DMS79 treated with DMSO at 0.1 percent for 48 hours (cell line): ENCODE results near the gene ZDHHC14.

Experiments used
- DNase-seq: peaks from one replicate; lab custom pipeline; 2025; lab: John Stamatoyannopoulos, UW

ZDHHC14 gene

GRCh38 chr6:157533048-157533871, 152.3 kb downstream of the ZDHHC14 start:
- DNase-seq = no peak

- DNase-seq = no peak
These were observed 153.3 kb downstream of the ZDHHC14 start for GRCh38 chr6:157534134-157534871.

DNA sequence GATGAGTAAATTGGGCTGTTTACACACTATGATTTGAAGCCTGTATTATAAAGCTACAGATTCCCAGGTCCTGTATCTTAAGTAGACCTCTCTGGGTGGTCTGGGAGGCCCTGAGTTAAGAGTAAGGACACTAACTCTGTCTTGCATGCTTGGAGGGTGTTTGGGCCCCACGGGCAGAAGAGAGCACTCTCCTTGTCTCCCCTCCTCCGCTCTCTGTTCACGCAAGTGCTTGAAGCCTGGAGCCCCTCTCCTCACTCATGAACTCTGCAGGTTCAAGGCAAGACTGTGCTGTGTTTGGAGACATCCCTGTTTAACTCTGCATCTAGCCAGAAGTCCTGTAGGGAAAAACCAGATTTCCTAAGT, 154.0 kb downstream of the ZDHHC14 start:
- DNase-seq = no peak

- no peak for DNase-seq
These were observed 154.6 kb downstream of the ZDHHC14 start for GRCh38 chr6:157535340-157536222.

DNA sequence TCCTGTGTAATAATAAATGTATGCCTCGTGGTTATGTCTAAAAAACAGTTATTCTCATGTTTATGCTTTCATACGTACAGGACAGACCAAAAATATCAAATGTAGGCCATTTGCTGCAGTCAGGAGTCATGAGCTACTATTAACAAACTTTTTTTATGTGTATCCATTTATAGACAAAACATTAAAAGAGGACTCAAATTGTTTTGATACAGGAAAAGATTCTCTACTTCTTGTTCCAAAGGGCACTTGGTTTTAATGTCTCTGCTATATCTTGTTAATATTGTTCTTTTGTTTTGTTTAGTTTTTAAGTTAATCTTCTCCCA, 155.2 kb downstream of the ZDHHC14 start:
- no peak for DNase-seq

DNA sequence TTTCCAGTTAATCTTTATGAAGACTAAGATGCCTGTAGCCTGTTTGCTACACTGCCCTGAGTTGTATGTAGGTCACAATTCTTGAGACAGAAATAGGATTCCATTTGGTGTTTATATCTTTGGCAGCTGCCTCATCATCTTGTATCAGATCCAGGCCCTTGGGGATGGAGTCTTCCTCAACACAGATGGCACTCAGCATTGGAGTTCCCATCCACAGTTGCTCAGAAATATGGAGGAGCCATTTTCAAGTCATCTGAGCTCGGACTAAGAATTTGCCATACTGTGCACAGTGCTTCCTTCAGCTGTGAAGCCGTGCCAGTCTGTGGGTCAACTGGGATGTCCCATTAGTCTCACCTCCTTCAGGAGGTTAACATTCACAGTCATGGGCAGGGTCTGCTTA, 156.6 kb downstream of the ZDHHC14 start:
- no peak for DNase-seq

DNA sequence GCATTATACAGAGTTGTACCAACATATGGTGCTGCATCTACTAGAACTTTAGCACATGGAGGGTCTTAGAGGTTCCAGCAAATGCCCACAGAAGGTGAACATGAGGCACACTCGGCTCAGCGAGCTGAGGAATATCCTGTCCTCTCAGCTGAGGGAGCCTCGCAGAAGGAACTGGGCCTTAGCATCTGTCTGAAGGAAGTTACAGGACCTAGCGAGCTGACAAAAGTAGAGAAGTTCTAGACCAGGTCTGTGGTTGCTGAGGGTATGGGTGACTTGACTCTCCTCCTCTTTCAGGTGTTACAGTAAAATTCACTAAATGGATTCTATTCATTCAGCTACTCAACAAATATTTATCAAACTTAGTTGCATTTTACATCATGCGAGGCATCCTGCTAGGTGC, 157.2 kb downstream of the ZDHHC14 start:
- DNase-seq = no peak

GRCh38 chr6:157538698-157539097, 157.7 kb downstream of the ZDHHC14 start:
- no peak for DNase-seq

DNA sequence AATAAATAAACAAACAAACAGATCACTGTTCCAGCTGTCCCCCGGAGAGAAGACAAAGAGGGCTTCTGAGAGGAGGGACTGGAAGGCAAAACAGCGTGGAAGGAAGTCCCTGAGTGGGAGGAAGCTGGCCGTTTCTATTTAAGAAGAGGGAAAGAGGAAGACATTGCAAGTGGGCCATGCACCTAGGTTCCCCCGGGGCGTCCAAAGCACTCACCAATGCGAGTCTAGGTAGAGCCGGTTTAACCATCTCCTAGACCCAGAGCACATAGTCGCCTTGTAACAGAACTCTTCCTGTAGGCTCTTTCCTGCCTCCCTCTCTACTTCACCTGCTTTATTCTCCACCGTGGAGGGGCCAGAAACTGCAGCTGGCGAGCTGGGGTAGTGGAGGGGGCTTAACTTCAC, 158.4 kb downstream of the ZDHHC14 start:
- DNase-seq = no peak

- no peak for DNase-seq
These were observed 159.1 kb downstream of the ZDHHC14 start for GRCh38 chr6:157539900-157540752.

GRCh38 chr6:157541618-157542413, 160.8 kb downstream of the ZDHHC14 start:
- no peak for DNase-seq

DNA sequence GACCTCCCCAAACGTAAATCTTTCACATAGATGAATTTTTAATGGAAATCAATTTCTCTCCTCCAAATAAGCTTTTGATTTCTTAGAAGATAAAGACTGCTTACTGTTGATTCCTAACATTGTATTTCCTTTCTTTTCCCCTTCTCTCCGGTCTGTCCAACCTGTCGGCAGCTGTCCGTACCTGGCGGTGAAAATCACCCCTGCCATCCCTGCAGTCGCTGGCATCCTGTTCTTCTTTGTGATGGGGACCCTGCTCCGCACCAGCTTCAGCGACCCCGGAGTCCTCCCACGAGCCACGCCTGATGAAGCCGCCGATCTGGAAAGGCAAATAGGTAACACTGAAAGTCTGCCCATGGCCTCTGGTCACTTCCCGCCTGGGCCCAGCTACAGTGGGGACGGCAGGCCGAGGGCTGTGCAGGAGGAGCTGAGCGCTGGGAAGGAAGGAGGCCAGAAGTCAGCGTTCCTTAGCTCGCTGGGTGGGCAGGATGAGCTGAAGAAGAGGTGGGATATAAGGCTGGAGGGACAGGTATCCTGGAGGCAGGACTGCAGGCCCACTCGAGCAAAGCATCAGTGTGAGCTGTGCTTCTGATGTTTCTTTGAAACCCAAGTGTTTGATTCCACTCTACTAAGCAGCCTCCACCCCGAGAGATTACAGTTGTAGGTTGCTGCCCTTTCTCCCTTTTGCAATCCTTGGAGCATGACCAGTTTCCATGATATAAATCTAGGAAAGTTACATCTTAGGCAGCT, 161.6 kb downstream of the ZDHHC14 start:
- no peak for DNase-seq

- DNase-seq = no peak
These were observed 165.3 kb downstream of the ZDHHC14 start for GRCh38 chr6:157546321-157546720.

DNA sequence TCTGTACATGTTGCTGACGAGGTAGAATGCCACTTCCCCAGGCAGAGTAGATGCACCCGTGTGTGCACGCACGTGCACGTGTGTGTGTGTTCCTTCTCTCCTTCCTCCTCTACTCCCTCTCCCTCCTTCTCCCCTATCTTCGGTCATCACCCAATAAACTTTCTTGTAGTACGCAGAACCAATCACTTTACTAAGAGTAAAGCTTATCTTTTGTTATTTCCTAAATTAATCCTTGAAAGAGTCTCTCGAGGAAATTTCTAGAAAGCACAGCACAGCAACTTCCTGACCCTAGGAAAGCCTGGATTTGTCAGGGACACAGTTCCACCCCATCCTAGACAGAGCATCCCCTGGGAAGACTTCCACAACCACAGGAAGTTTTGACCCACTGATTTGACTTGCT, 166.1 kb downstream of the ZDHHC14 start:
- no peak for DNase-seq

- no peak for DNase-seq
These were observed 167.9 kb downstream of the ZDHHC14 start for GRCh38 chr6:157548635-157549467.

GRCh38 chr6:157549468-157549745, 168.4 kb downstream of the ZDHHC14 start:
- no peak for DNase-seq

DNA sequence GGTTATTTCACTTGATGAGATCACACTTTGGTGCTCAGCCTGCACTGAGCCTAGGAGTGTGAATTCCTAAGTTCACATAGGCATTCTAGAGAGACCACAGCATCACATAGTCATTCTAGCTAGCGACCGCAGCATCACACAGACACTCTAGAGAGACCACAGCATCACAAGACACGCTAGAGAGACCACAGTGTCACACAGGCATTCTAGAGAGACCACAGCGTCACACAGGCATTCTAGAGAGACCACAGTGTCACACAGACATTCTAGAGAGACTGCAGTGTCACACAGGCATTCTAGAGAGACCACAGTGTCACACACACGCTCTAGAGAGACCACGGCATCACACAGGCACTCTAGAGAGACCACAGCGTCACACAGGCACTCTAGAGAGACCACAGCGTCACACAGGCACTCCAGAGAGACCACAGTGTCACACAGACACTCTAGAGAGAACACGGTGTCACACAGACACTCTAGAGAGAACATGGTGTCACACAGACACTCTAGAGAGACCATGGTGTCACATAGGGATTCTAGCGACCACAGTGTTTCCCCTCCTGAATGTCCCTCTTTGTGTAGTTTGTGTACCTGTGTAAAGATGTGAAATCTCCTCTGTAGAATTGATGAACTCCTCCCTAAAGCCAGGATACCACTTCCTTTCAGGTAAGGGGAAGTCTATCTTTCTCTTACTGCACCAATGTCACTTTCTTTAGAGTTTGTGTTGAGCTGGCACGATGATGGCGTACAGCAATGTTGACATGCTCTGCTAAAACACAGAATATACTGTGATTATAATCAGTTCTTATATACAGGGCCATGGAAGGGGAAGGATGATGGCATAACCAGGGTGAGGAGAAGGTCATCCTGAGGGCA, 169.4 kb downstream of the ZDHHC14 start:
- no peak for DNase-seq

GRCh38 chr6:157551041-157551832, 170.2 kb downstream of the ZDHHC14 start:
- no peak for DNase-seq
